Endothelial cell of umbilical vein (primary cell): ENCODE results near the gene MAML3. TPM values are rescaled to one million over a fixed set of nuclear protein-coding genes. Genes with fewer than 3 reads are reported as not detected.

Experiments
- BruUV-seq: library from RNA; stranded (reverse); fragments of 400-500 nt; replicated peaks from 2 replicates; lab custom pipeline; 2021; lab: Mats Ljungman, UMichigan
- CTCF ChIA-PET: fragments of 300-600, 350-600 bp; sonication (Branson Sonifier 250); formaldehyde crosslinking; loops from one replicate; lab custom pipeline; 2021; ENCODE audit warnings: antibody characterized with exemption, inconsistent platforms; lab: Charles Lee
- POLR2A ChIA-PET: fragments of 300-600, 350-600 bp; sonication (Branson Sonifier 250); formaldehyde crosslinking; loops from one replicate; lab custom pipeline; 2021; ENCODE audit warnings: antibody characterized with exemption, inconsistent platforms; lab: Charles Lee
- DNase-seq: peaks from one replicate; pipeline ENCODE4 v3.0.0-alpha.2; 2011; ENCODE audit warnings: low read depth, low spot score
- FAIRE-seq: peaks from 2 replicates; lab custom pipeline; 2011; peaks lifted over from hg19 to GRCh38; lab: Jason Lieb, UNC
- H2AFZ ChIP-seq: 2 replicates; pipeline ENCODE4 v1.6.0; 2012; ENCODE audit warnings: low read depth, low read length, control low read depth, inconsistent platforms
- H3K27ac ChIP-seq: 2 replicates; pipeline ENCODE4 v1.5.1; 2011; ENCODE audit warnings: low read depth, mild to moderate bottlenecking, control low read depth, low read length, moderate library complexity; ENCODE audit not compliant: insufficient read depth
- H3K27me3 ChIP-seq, 2 experiments: 2 replicates each; pipeline versions ENCODE4 v1.6.0 to v1.6.1; 2011; ENCODE audit warnings: low read length in 2 of 2, mixed read lengths in 1 of 2; ENCODE audit not compliant: control insufficient read depth in 2 of 2, insufficient read depth in 2 of 2
- H3K36me3 ChIP-seq, 2 experiments: 2 replicates in 1 of 2; 3 replicates in 1 of 2; pipeline ENCODE4 v1.5.1; 2011; ENCODE audit warnings: low read length in 2 of 2, mild to moderate bottlenecking in 1 of 2, moderate library complexity in 1 of 2; ENCODE audit not compliant: control insufficient read depth in 2 of 2, insufficient read depth in 2 of 2; ENCODE audit errors: extremely low read depth in 1 of 2
- H3K4me1 ChIP-seq: 3 replicates; pipeline ENCODE4 v1.5.1; 2011; ENCODE audit warnings: mild to moderate bottlenecking, low read length; ENCODE audit not compliant: control insufficient read depth, insufficient read depth; ENCODE audit errors: extremely low read depth
- H3K4me2 ChIP-seq: 2 replicates; pipeline ENCODE4 v1.6.1; 2011; ENCODE audit warnings: low read length, control low read depth, mixed read lengths; ENCODE audit not compliant: insufficient read depth
- H3K4me3 ChIP-seq, 3 experiments: fragments of 200-600 bp in 1 of 3; sonication (generic), shearing (Covaris generic) in 1 of 3; replicated peaks in 1 of 3; 2 replicates each; pipeline ENCODE4 v1.5.1; 2011 to 2016; ENCODE audit warnings: control low read depth in 3 of 3, low read length in 3 of 3, mild to moderate bottlenecking in 2 of 3, inconsistent platforms in 1 of 3, low read depth in 1 of 3, moderate library complexity in 1 of 3; ENCODE audit not compliant: insufficient read depth in 1 of 3
- H3K79me2 ChIP-seq: 2 replicates; pipeline ENCODE4 v1.6.0; 2012; ENCODE audit warnings: low read length, inconsistent platforms; ENCODE audit not compliant: control insufficient read depth, insufficient read depth
- H3K9ac ChIP-seq: replicated peaks from 2 replicates; pipeline ENCODE3; 2011; ENCODE audit warnings: low read length, control low read depth; ENCODE audit not compliant: insufficient read depth; ENCODE audit errors: extremely low read depth
- H3K9me1 ChIP-seq: replicated peaks from 3 replicates; pipeline ENCODE4 v1.6.0; 2011; ENCODE audit warnings: mild to moderate bottlenecking, low read length; ENCODE audit not compliant: control insufficient read depth, insufficient read depth; ENCODE audit errors: extremely low read depth
- H3K9me3 ChIP-seq: replicated peaks from 2 replicates; pipeline ENCODE4 v1.5.1; 2012; ENCODE audit warnings: low read length, inconsistent platforms; ENCODE audit not compliant: control insufficient read depth, insufficient read depth
- H4K20me1 ChIP-seq: replicated peaks from 2 replicates; pipeline ENCODE3; 2011; ENCODE audit warnings: mild to moderate bottlenecking, low read length; ENCODE audit not compliant: control insufficient read depth, insufficient read depth; ENCODE audit errors: extremely low read depth
- CTCF ChIP-seq, 2 donors: IDR thresholded peaks; 1 replicate in 1 of 2; 2 replicates in 1 of 2; pipeline ENCODE4 v1.5.1; 2011; ENCODE audit warnings: low read length in 2 of 2, mild to moderate bottlenecking in 2 of 2, moderate library complexity in 2 of 2, control low read depth in 1 of 2, inconsistent platforms in 1 of 2, low read depth in 1 of 2; ENCODE audit not compliant: insufficient read depth in 1 of 2; ENCODE audit errors: extremely low read depth in 1 of 2
- EZH2 ChIP-seq: IDR thresholded peaks from 2 replicates; pipeline ENCODE4 v1.6.1; 2012; ENCODE audit warnings: borderline replicate concordance, low read depth, mild to moderate bottlenecking, moderate library complexity, low read length, inconsistent platforms; ENCODE audit not compliant: severe bottlenecking
- FOS ChIP-seq: IDR thresholded peaks from 2 replicates; pipeline ENCODE4 v1.6.1; 2011; ENCODE audit warnings: mild to moderate bottlenecking, low read length, moderate library complexity, borderline replicate concordance; ENCODE audit not compliant: insufficient read depth
- GATA2 ChIP-seq: IDR thresholded peaks from 2 replicates; pipeline ENCODE4 v1.7.0; 2011; ENCODE audit warnings: low read depth, mild to moderate bottlenecking, moderate library complexity, mixed read lengths, low read length; ENCODE audit not compliant: insufficient read length, insufficient read depth
- JUN ChIP-seq: IDR thresholded peaks from 2 replicates; pipeline ENCODE4 v1.6.1; 2011; ENCODE audit warnings: borderline replicate concordance, low read depth; ENCODE audit not compliant: insufficient read length, insufficient read depth
- MAX ChIP-seq: IDR thresholded peaks from 2 replicates; pipeline ENCODE4 v1.6.1; 2011; ENCODE audit not compliant: insufficient read depth, insufficient read length
- MYC ChIP-seq: IDR thresholded peaks from one replicate; pipeline ENCODE4 v1.6.1; 2011; ENCODE audit warnings: mild to moderate bottlenecking, low read depth, low read length
- POLR2A ChIP-seq: IDR thresholded peaks from 2 replicates; pipeline ENCODE4 v1.6.1; 2012; ENCODE audit warnings: low read depth, mild to moderate bottlenecking, control low read depth, low read length
- POLR2AphosphoS5 ChIP-seq: IDR thresholded peaks from 2 replicates; pipeline ENCODE4 v1.6.1; 2012; ENCODE audit warnings: low read depth, mild to moderate bottlenecking, control low read depth, low read length, moderate library complexity; ENCODE audit not compliant: insufficient read depth
- dilution Hi-C: fragments of 300-500 bp; cut with MboI; formaldehyde crosslinking; loops from one replicate; pipeline ENCODE4 v1.15.0; 2019; ENCODE audit warnings: low sequenced_read_pairs; ENCODE audit not compliant: extremely low pct_ligation_motif_present
- intact Hi-C: fragments of 100-400 bp; cut with micrococcal nuclease; formaldehyde crosslinking; loops from one replicate; pipeline ENCODE4 v1.10.0; 2022
- polyA plus RNA-seq, 4 experiments: library from polyadenylated mRNA; depleted of rRNA in 3 of 4; stranded (reverse) in 3 of 4; unstranded in 1 of 4; fragments of >200 nt; gene quantifications; 2 replicates each; pipeline versions ENCODE4 v1.2.1 to v1.2.3, GENCODE V29; 2011 to 2012; ENCODE audit warnings: missing spikeins in 1 of 4
- total RNA-seq: library from RNA; stranded (reverse); gene quantifications from 2 replicates; pipeline ENCODE4 v1.2.3, GENCODE V29; 2021

The MAML3 gene
- total and polyA plus RNA-seq, 2 donors (not counting 3 experiments of a cell fraction or from before 2014, with no cell fraction given): 14.0 to 20.3 TPM

GRCh38 chr4:139889264-139889663, 264.7 kb downstream of the MAML3 start:
- Histone ChIP-seq H3K27me3 (no peaks in the 10 kb centered on the region), H3K79me2 (no peaks in the 10 kb centered on the region), H3K36me3 (no peaks in the 10 kb centered on the region), H4K20me1 (no peaks in the 10 kb centered on the region), H3K9me1 (no peaks in the 10 kb centered on the region), H3K4me2 (no peak overlapping the region), H3K4me1 (peaks cover 24% of the 10 kb centered on the region), H3K4me3 (no peak overlapping the region), H3K27ac (no peak overlapping the region), H2AFZ (no peak overlapping the region), H3K9me3 (no peaks in the 10 kb centered on the region), H3K9ac (no peak overlapping the region)
- BruUV-seq: no TSS peak
- DNase-seq (no peak), FAIRE-seq (no peak)
- no peak for TF ChIP-seq GATA2
- TF ChIP-seq MYC: no peak
- no peak for TF ChIP-seq POLR2AphosphoS5
- no peak for TF ChIP-seq CTCF (IDR thresholded peaks at IDR 0.05; ENCODE audit: extremely low read depth in 1 of 2, insufficient read depth in 1 of 2, low read depth in 1 of 2, low read length in 2 of 2)
- TF ChIP-seq JUN: no peak
- no peak for TF ChIP-seq MAX
- no peak for TF ChIP-seq EZH2
- TF ChIP-seq FOS: no peak
- TF ChIP-seq POLR2A: no peak
- ChIA-PET CTCF (interaction anchor here (1.3 to 2.3 kb wide), 5 partner anchors 12 to 470 kb away, joined by 5 to 9 read pairs (median 6); no protein-coding TSS in a partner anchor), POLR2A (no interaction called here)
- intact Hi-C loops: no loop called here
- dilution Hi-C loops: no loop called here
